Peyer's patch (tissue), 4 donors: Measurements from ENCODE around the gene TRIM22.

ENCODE experiments used
- POLR2A ChIP-seq, 2 donors: fragments of 450-650 bp; IDR thresholded peaks; one replicate each; pipeline ENCODE4 v1.5.1; 2017; ENCODE audit warnings: antibody characterized with exemption in 2 of 2, mild to moderate bottlenecking in 2 of 2, moderate library complexity in 2 of 2
- TF ChIP-seq, protein P1 (sequence below), 6 experiments: fragments of 450-650 bp in 4 of 6; fragments of 200-600 bp in 2 of 6; sonication (generic) in 1 of 6; IDR thresholded peaks; one replicate each; pipeline ENCODE4 v1.5.1; 2017 to 2019; ENCODE audit warnings: antibody characterized with exemption in 6 of 6, mild to moderate bottlenecking in 3 of 6, moderate library complexity in 1 of 6

DNA sequence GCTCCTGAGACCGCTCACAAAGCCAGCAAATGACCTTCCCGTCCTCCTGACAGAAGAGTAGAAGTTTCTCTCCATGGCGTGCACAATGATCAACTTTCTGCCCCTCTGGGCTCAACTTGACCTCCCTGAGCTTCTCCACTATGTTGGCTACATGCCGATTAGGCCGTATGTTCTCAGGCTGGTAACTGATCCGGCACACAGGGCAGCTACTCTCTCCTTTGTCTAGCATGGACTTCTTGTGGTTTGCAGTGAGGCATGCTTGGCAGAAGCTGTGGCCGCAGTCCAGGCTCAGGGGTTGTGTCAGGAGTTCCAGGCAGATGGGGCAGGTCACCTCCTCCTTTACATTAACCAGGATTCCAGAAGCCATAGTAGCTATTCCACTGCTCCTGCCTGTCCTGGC, 9.8 kb upstream of the TRIM22 start:
- TF ChIP-seq POLR2A (IDR thresholded peaks at IDR 0.05), result no peak
- TF ChIP-seq, protein P1, sequence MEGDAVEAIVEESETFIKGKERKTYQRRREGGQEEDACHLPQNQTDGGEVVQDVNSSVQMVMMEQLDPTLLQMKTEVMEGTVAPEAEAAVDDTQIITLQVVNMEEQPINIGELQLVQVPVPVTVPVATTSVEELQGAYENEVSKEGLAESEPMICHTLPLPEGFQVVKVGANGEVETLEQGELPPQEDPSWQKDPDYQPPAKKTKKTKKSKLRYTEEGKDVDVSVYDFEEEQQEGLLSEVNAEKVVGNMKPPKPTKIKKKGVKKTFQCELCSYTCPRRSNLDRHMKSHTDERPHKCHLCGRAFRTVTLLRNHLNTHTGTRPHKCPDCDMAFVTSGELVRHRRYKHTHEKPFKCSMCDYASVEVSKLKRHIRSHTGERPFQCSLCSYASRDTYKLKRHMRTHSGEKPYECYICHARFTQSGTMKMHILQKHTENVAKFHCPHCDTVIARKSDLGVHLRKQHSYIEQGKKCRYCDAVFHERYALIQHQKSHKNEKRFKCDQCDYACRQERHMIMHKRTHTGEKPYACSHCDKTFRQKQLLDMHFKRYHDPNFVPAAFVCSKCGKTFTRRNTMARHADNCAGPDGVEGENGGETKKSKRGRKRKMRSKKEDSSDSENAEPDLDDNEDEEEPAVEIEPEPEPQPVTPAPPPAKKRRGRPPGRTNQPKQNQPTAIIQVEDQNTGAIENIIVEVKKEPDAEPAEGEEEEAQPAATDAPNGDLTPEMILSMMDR (IDR thresholded peaks at IDR 0.05), result no peak
